ENCODE results near the gene ACBD4. TPM values are rescaled to one million over a fixed set of nuclear protein-coding genes. Genes with fewer than 3 reads are reported as not detected.

Gene ACBD4
- total RNA-seq, 4 donors from 2014 or later = 24.9 to 96.1 (median 38.6) TPM

DNA sequence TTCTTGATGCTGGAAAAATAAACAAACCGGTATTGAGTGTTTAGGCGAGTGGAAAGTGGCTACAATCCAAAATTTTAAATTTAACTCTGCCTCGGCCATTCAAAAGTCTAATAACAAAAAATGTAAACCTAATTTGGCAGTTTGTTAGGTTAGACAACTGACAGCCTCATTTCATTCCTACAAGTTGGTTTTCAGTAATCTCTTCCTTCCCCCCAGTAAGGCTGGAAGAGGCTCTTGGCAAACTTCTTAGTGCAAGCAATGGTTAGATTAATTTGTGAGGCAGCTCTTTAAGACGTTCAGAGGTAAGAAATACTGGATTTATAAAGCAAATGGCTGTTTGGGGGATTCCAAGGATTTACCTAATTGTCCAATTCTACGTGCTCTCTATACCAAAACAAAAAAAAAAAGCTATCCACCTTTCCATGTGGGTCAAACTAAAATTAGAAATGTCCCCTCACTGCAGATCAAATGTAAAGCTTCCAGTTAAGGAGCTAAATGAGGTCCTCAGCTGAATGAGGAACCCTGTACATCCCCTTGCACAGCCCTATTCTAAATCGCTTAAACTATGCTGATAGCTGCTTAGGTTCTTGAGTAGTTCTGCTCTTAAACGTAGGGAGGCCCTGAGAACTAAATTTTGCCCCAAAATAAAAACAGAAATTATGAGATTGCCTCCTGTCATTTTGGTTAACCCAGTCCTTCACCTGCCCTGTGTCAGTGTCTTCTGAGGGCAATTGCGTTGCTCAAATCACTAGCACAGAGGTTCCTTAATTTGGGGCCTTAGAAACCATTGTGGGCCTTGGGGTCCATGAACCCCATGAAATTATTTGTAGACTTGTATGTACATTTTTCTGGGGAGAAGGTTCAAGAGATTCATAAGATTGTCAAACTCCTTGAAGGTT is 15.7 kb downstream of the ACBD4 start:
- peak overlapping the region; percentile 7 to 90 (median 78) for H3K4me3 ChIP-seq
- H3K27me3 ChIP-seq = no peaks in the 10 kb centered on the region
- in situ Hi-C loops (cut with MboI; ENCODE audit: low pct_ligation_motif_present in 1 of 4, low pct_unique_long_range_greater_than_20kb in 1 of 4, low sequenced_read_pairs in 3 of 4) = no loop called here
- WGBS, 2 donors (ENCODE audit: low coverage in 1 of 2) = 31 to 35% methylated on average over 8 of the region's 8 CpGs
- no peak for TF ChIP-seq POLR2A (IDR thresholded peaks at IDR 0.05)
- TF ChIP-seq POLR2AphosphoS5 (IDR thresholded peaks at IDR 0.05) = no peak
- TF ChIP-seq, protein P1, sequence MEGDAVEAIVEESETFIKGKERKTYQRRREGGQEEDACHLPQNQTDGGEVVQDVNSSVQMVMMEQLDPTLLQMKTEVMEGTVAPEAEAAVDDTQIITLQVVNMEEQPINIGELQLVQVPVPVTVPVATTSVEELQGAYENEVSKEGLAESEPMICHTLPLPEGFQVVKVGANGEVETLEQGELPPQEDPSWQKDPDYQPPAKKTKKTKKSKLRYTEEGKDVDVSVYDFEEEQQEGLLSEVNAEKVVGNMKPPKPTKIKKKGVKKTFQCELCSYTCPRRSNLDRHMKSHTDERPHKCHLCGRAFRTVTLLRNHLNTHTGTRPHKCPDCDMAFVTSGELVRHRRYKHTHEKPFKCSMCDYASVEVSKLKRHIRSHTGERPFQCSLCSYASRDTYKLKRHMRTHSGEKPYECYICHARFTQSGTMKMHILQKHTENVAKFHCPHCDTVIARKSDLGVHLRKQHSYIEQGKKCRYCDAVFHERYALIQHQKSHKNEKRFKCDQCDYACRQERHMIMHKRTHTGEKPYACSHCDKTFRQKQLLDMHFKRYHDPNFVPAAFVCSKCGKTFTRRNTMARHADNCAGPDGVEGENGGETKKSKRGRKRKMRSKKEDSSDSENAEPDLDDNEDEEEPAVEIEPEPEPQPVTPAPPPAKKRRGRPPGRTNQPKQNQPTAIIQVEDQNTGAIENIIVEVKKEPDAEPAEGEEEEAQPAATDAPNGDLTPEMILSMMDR (IDR thresholded peaks at IDR 0.05) = no peak
- TF ChIP-seq EP300 (IDR thresholded peaks at IDR 0.05; ENCODE audit: low read depth) = no peak
- H3K9me3 ChIP-seq = no peaks in the 10 kb centered on the region
- H3K4me1 ChIP-seq = peaks cover 13 to 55% (median 34%) of the 10 kb centered on the region in 4 donors
- no peaks in the 10 kb centered on the region for H3K36me3 ChIP-seq
- peak overlapping the region; percentile 95 to 99 (median 98) for H3K27ac ChIP-seq
- intact Hi-C loops (cut with DNase I; ENCODE audit: low total_unique reads) = no loop called here
- no peak for DNase-seq

DNA sequence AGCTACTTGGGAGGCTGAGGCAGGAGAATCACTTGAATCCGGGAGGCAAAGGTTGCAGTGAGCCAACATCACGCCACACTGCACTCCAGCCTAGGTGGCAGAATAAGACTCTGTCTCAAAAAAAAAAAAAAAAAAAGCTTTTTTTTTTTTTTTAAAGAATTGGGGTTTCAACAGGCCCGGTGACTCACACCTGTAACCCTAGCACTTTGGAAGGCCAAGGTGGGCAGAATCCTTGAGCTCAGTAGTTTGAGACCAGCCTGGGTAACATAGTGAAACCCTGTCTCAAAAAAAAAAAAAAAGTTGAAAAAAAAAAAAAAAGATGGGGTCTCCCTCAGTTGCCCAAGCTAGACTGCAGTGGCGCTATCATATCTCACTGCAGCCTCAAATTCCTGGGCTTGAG is 19.5 kb downstream of the ACBD4 start:
- H3K4me1 ChIP-seq = peaks cover 23 to 74% (median 48%) of the 10 kb centered on the region in 4 donors
- TF ChIP-seq POLR2AphosphoS5 (IDR thresholded peaks at IDR 0.05) = no peak
- no peak for TF ChIP-seq POLR2A (IDR thresholded peaks at IDR 0.05)
- TF ChIP-seq, protein P1 (IDR thresholded peaks at IDR 0.05) = no peak
- TF ChIP-seq EP300 (IDR thresholded peaks at IDR 0.05; ENCODE audit: low read depth) = no peak
- H3K4me3 ChIP-seq = no peak overlapping the region
- no peaks in the 10 kb centered on the region for H3K36me3 ChIP-seq
- peak overlapping the region in 2 of 4 donors; percentile 10 to 39 for H3K27ac ChIP-seq
- no peaks in the 10 kb centered on the region for H3K9me3 ChIP-seq
- intact Hi-C loops (cut with DNase I; ENCODE audit: low total_unique reads) (no loop called here), in situ Hi-C loops (cut with MboI; ENCODE audit: low pct_ligation_motif_present in 1 of 4, low pct_unique_long_range_greater_than_20kb in 1 of 4, low sequenced_read_pairs in 3 of 4) (no loop called here)
- H3K27me3 ChIP-seq = no peaks in the 10 kb centered on the region
- DNase-seq = no peak
- WGBS, 2 donors (ENCODE audit: low coverage in 1 of 2) = 93 to 100% methylated on average over 2 to 4 of the region's 4 CpGs

DNA sequence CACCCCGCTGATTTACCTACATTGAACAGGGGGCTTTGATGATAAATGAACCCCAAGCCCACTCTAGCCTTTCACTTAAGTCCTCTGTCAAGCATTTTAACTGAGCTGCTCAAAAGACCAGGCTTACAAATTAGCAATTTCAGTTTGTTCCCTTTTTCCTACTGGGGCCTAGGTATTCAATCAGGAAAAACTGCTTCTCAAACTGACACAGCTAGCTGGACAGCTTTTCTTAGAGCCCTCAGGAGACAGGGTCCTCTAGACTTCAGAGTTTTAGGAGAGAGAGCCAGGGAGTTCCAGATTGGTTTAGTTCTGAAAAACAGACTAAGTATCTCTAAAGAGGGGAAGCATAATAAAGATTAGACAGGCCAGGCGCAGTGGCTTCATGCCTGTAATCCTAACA is 20.0 kb downstream of the ACBD4 start:
- peaks cover 23 to 75% (median 47%) of the 10 kb centered on the region in 4 donors for H3K4me1 ChIP-seq
- no peak for DNase-seq
- H3K4me3 ChIP-seq = no peak overlapping the region
- peak overlapping the region in 2 of 4 donors; percentile 10 to 39 for H3K27ac ChIP-seq
- 80 to 93% methylated on average over 1 to 2 of the region's 2 CpGs for WGBS, 2 donors (ENCODE audit: low coverage in 1 of 2)
- no peak for TF ChIP-seq POLR2A (IDR thresholded peaks at IDR 0.05)
- no peak for TF ChIP-seq EP300 (IDR thresholded peaks at IDR 0.05; ENCODE audit: low read depth)
- no peak for TF ChIP-seq POLR2AphosphoS5 (IDR thresholded peaks at IDR 0.05)
- no peaks in the 10 kb centered on the region for H3K27me3 ChIP-seq
- H3K36me3 ChIP-seq = no peaks in the 10 kb centered on the region
- in situ Hi-C loops (cut with MboI; ENCODE audit: low pct_ligation_motif_present in 1 of 4, low pct_unique_long_range_greater_than_20kb in 1 of 4, low sequenced_read_pairs in 3 of 4) = no loop called here
- H3K9me3 ChIP-seq = no peaks in the 10 kb centered on the region
- intact Hi-C loops (cut with DNase I; ENCODE audit: low total_unique reads) = no loop called here

DNA sequence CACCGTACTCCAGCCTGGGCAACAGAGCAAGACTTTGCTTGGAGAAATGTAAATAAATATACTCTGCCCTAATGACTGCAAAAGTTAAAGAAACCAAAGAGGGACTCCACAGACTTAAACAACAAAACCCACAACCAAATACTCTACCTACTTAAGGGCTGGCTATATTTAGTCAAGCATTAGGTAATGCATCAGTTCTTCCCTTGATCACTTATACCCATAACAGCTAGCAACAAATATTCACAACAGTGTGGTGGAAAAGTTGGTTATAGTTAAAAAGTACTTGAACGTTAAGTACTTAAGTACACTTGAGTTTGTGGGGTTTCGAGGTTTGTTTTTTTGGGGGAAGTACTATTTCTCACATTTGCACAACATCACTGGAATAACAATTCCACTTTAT is 20.8 kb downstream of the ACBD4 start:
- in situ Hi-C loops (cut with MboI; ENCODE audit: low pct_ligation_motif_present in 1 of 4, low pct_unique_long_range_greater_than_20kb in 1 of 4, low sequenced_read_pairs in 3 of 4) (no loop called here), intact Hi-C loops (cut with DNase I; ENCODE audit: low total_unique reads) (no loop called here)
- no peak for DNase-seq
- Histone ChIP-seq H3K4me3 (no peak overlapping the region), H3K27ac (peak overlapping the region in 1 of 4 donors; percentile 10), H3K4me1 (peaks cover 23 to 67% (median 41%) of the 10 kb centered on the region in 4 donors), H3K9me3 (no peaks in the 10 kb centered on the region), H3K36me3 (no peaks in the 10 kb centered on the region), H3K27me3 (no peaks in the 10 kb centered on the region)
- TF ChIP-seq POLR2AphosphoS5 (IDR thresholded peaks at IDR 0.05) (no peak), POLR2A (IDR thresholded peaks at IDR 0.05) (no peak), EP300 (IDR thresholded peaks at IDR 0.05; ENCODE audit: low read depth) (no peak)
- TF ChIP-seq, protein P1 (IDR thresholded peaks at IDR 0.05) = no peak
- 83 to 100% methylated on average over 2 to 3 of the region's 3 CpGs for WGBS, 2 donors (ENCODE audit: low coverage in 1 of 2)

Measured in transverse colon (tissue), 4 donors.